ENCODE measurements around the gene COA5. TPM values are rescaled to one million over a fixed set of nuclear protein-coding genes. Genes with fewer than 3 reads are reported as not detected.

COA5 gene
- total RNA-seq, 1 donor from 2014 or later, result 29.6 TPM

DNA sequence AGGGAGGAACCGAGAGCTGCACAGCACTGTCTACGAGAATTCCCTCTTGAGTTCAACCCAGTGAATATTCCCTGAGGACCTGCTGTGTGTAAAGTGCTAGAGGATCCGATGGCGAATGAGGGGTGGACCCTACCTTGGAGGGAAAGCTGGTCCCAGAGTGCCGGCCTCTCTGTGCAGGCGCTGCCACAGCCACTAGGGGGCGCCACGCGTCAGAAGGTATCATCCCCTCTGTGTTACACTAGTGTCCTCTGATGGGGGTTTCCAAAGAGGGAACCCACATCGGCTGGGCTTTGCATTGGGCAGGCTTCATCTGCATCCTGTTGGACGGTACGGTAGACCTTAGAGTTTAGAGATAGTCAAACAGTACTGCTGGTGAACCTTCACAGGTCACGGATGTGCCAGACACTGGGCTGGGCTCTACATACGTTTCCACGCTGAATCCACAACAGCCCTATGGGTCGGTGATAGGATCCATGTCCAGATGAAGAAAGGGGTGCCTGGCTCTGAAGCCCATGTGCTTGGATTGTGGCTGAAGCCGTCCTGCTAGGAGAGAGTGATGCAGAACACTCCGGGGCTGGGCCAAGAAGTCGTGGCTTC is 39.0 kb downstream of the COA5 start:
- H3K4me1 Mint-ChIP-seq (ENCODE audit: low read depth, unreplicated experiment), result no peaks in the 10 kb centered on the region
- H3K9me3 Mint-ChIP-seq (ENCODE audit: unreplicated experiment), result peaks cover 5% of the 10 kb centered on the region
- H3K36me3 Mint-ChIP-seq (ENCODE audit: unreplicated experiment), result peaks cover 14% of the 10 kb centered on the region
- H3K27ac Mint-ChIP-seq (ENCODE audit: unreplicated experiment), result no peak overlapping the region
- TF ChIP-seq, protein P1, sequence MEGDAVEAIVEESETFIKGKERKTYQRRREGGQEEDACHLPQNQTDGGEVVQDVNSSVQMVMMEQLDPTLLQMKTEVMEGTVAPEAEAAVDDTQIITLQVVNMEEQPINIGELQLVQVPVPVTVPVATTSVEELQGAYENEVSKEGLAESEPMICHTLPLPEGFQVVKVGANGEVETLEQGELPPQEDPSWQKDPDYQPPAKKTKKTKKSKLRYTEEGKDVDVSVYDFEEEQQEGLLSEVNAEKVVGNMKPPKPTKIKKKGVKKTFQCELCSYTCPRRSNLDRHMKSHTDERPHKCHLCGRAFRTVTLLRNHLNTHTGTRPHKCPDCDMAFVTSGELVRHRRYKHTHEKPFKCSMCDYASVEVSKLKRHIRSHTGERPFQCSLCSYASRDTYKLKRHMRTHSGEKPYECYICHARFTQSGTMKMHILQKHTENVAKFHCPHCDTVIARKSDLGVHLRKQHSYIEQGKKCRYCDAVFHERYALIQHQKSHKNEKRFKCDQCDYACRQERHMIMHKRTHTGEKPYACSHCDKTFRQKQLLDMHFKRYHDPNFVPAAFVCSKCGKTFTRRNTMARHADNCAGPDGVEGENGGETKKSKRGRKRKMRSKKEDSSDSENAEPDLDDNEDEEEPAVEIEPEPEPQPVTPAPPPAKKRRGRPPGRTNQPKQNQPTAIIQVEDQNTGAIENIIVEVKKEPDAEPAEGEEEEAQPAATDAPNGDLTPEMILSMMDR (IDR thresholded peaks at IDR 0.05; ENCODE audit: partially characterized antibody, unreplicated experiment), result peak; percentile 96
- DNase-seq, result peak; percentile 83
- peaks cover 10% of the 10 kb centered on the region for H3K27me3 Mint-ChIP-seq (ENCODE audit: unreplicated experiment)
- H3K4me3 Mint-ChIP-seq (ENCODE audit: unreplicated experiment), result no peak overlapping the region

DNA sequence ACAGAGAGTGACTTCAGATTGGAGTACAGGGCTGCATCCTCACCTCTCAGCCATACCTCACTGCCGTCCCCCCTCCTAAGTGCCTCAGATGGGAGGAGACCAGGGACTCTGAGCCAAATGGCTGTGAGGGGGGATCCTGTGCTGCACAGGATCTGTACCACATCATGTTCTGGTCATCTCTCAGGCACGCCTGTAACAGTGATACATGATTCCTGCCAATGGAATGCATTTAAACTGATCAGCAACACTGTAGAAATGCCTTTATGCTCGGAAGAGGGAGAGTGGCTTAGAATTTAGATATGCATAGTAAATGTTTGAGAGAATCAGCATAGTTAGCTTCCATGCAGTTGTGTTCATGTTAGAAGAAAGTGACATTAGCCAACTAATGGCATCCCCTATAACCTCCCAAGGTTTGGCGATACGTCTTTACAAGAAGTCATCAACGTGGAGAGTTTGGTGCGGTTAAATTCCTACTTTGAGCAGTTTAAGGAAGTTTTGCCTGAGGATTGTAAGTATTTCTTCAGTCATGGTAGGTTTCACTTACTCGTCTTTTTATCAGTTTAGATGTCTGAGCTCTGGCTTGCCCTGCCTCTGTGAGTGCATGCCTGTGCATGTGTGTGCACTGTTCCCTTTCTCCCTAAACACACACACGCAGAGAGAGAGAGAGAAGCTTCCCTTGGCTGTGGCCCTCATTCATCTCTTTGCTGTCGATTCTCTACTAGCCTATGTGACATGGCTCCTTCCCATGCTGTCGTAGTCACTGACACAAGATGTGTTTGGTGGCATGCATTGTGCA is 40.0 kb downstream of the COA5 start:
- Mint-ChIP-seq H3K4me1 (ENCODE audit: low read depth, unreplicated experiment) (no peaks in the 10 kb centered on the region), H3K27me3 (ENCODE audit: unreplicated experiment) (peaks cover 10% of the 10 kb centered on the region), H3K36me3 (ENCODE audit: unreplicated experiment) (peaks cover 14% of the 10 kb centered on the region), H3K4me3 (ENCODE audit: unreplicated experiment) (no peak overlapping the region), H3K9me3 (ENCODE audit: unreplicated experiment) (peaks cover 5% of the 10 kb centered on the region), H3K27ac (ENCODE audit: unreplicated experiment) (no peak overlapping the region)
- no peak for DNase-seq
- TF ChIP-seq, protein P1 (IDR thresholded peaks at IDR 0.05; ENCODE audit: partially characterized antibody, unreplicated experiment), result no peak

DNA sequence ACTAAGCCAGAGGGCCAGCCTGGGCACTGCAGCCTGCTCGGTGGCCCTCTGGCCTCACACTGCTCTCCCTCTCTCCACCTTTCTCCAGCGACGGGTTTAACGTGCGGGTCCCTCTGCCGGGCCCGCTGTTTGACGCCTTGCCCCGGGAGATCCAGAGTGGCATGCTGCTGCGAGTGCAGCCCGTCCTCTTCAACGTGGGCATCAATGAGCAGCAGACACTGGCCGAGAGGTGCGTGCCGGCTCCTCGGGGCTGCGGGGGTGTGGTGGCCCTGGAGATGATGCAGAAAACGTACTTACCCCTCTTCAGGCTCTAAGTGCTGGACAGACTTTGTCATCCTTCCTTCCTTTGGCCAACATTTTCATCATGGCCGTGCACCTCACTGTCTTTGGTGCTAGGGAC is 42.4 kb downstream of the COA5 start:
- Mint-ChIP-seq H3K36me3 (ENCODE audit: unreplicated experiment) (peaks cover 14% of the 10 kb centered on the region), H3K4me3 (ENCODE audit: unreplicated experiment) (no peak overlapping the region), H3K4me1 (ENCODE audit: low read depth, unreplicated experiment) (no peaks in the 10 kb centered on the region), H3K27me3 (ENCODE audit: unreplicated experiment) (peaks cover 12% of the 10 kb centered on the region), H3K9me3 (ENCODE audit: unreplicated experiment) (peaks cover 3% of the 10 kb centered on the region), H3K27ac (ENCODE audit: unreplicated experiment) (no peak overlapping the region)
- no peak for DNase-seq
- TF ChIP-seq, protein P1 (IDR thresholded peaks at IDR 0.05; ENCODE audit: partially characterized antibody, unreplicated experiment), result no peak

DNA sequence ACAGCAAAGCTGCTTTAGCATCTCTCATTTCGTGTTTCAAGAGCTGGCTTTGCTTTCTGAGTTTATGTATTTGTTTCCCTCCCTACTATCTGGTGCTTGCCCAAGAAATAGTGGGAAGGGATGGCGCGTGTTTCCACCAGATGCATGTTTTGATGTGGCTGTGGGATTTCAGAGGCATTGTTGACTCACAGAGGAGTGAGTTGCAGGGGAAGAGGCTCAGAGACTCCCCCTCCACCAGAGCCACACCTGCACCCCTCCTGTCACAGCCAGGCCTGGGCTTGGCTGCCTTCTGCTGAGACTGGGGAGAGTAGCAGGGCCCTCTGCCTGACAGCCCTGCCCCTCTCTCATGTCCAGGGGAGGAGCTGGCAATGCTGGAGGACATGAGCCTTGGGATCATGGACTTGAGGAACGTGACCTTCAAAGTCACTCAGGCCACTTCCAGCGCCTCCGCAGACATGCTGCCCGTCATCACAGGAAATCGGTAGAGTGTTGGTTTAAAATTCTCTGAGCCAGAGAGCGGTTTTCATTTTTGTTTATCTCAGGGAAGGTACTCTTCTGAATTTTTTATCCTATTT is 42.9 kb downstream of the COA5 start:
- H3K27me3 Mint-ChIP-seq (ENCODE audit: unreplicated experiment), result peaks cover 12% of the 10 kb centered on the region
- no peak for DNase-seq

More for the DNA sequence above, 42.9 kb downstream of the COA5 start:
- H3K4me3 Mint-ChIP-seq (ENCODE audit: unreplicated experiment), result no peak overlapping the region
- H3K27ac Mint-ChIP-seq (ENCODE audit: unreplicated experiment), result no peak overlapping the region
- H3K9me3 Mint-ChIP-seq (ENCODE audit: unreplicated experiment), result peaks cover 3% of the 10 kb centered on the region
- no peaks in the 10 kb centered on the region for H3K4me1 Mint-ChIP-seq (ENCODE audit: low read depth, unreplicated experiment)
- H3K36me3 Mint-ChIP-seq (ENCODE audit: unreplicated experiment), result peaks cover 14% of the 10 kb centered on the region
- TF ChIP-seq, protein P1 (IDR thresholded peaks at IDR 0.05; ENCODE audit: partially characterized antibody, unreplicated experiment), result no peak
